Measurements from ENCODE around the gene CA10.

CA10 gene

GRCh38 chr17:51827140-51827539, 331.4 kb downstream of the CA10 start:
- no peak overlapping the region for H3K4me3 ChIP-seq (ENCODE audit: insufficient read depth, low read length, poor library complexity, severe bottlenecking)
- H3K36me3 ChIP-seq (ENCODE audit: low read length): no peaks in the 10 kb centered on the region
- H3K79me2 ChIP-seq (ENCODE audit: insufficient read depth, low read length): no peaks in the 10 kb centered on the region
- no peak overlapping the region for H3K9ac ChIP-seq (ENCODE audit: low read length)
- TF ChIP-seq EZH2phosphoT487 (conservative IDR thresholded peaks at IDR 0.05; ENCODE audit: low read length): no peak
- no peak for TF ChIP-seq CTCF (IDR thresholded peaks at IDR 0.05; ENCODE audit: insufficient read depth, low read length, poor library complexity, severe bottlenecking)
- no peaks in the 10 kb centered on the region for H4K20me1 ChIP-seq (ENCODE audit: low read depth, low read length)
- H3F3A ChIP-seq (ENCODE audit: insufficient read depth): no peaks in the 10 kb centered on the region
- H3K27me3 ChIP-seq (ENCODE audit: low read length): no peaks in the 10 kb centered on the region
- H3K4me2 ChIP-seq (ENCODE audit: low read depth, low read length, poor library complexity, severe bottlenecking): no peak overlapping the region
- no peak overlapping the region for H2AFZ ChIP-seq (ENCODE audit: low read depth, low read length, severe bottlenecking)
- no peak overlapping the region for H3K27ac ChIP-seq (ENCODE audit: low read depth, low read length)
- H3K9me3 ChIP-seq (ENCODE audit: insufficient read depth, low read length): no peaks in the 10 kb centered on the region
- H3K9me2 ChIP-seq (replicated peaks; ENCODE audit: insufficient read depth, low read length): no peaks in the 10 kb centered on the region

- Histone ChIP-seq H4K20me1 (ENCODE audit: low read depth, low read length) (no peaks in the 10 kb centered on the region), H3K27ac (ENCODE audit: low read depth, low read length) (no peak overlapping the region), H3K4me3 (ENCODE audit: insufficient read depth, low read length, poor library complexity, severe bottlenecking) (no peak overlapping the region), H3K79me2 (ENCODE audit: insufficient read depth, low read length) (no peaks in the 10 kb centered on the region), H3K9ac (ENCODE audit: low read length) (no peak overlapping the region), H3K36me3 (ENCODE audit: low read length) (no peaks in the 10 kb centered on the region), H3F3A (ENCODE audit: insufficient read depth) (no peaks in the 10 kb centered on the region), H3K27me3 (ENCODE audit: low read length) (no peaks in the 10 kb centered on the region), H3K9me2 (replicated peaks; ENCODE audit: insufficient read depth, low read length) (no peaks in the 10 kb centered on the region), H2AFZ (ENCODE audit: low read depth, low read length, severe bottlenecking) (no peak overlapping the region), H3K4me2 (ENCODE audit: low read depth, low read length, poor library complexity, severe bottlenecking) (no peak overlapping the region), H3K9me3 (ENCODE audit: insufficient read depth, low read length) (no peaks in the 10 kb centered on the region)
- no peak for TF ChIP-seq EZH2phosphoT487 (conservative IDR thresholded peaks at IDR 0.05; ENCODE audit: low read length)
- no peak for TF ChIP-seq CTCF (IDR thresholded peaks at IDR 0.05; ENCODE audit: insufficient read depth, low read length, poor library complexity, severe bottlenecking)
Observed at GRCh38 chr17:51820766-51821165, 337.7 kb downstream of the CA10 start.

GRCh38 chr17:51820252-51820651, 338.3 kb downstream of the CA10 start:
- TF ChIP-seq EZH2phosphoT487 (conservative IDR thresholded peaks at IDR 0.05; ENCODE audit: low read length): no peak
- no peak for TF ChIP-seq CTCF (IDR thresholded peaks at IDR 0.05; ENCODE audit: insufficient read depth, low read length, poor library complexity, severe bottlenecking)
- H3F3A ChIP-seq (ENCODE audit: insufficient read depth): no peaks in the 10 kb centered on the region
- no peaks in the 10 kb centered on the region for H3K36me3 ChIP-seq (ENCODE audit: low read length)
- H3K9me3 ChIP-seq (ENCODE audit: insufficient read depth, low read length): no peaks in the 10 kb centered on the region
- no peaks in the 10 kb centered on the region for H3K27me3 ChIP-seq (ENCODE audit: low read length)
- H3K9me2 ChIP-seq (replicated peaks; ENCODE audit: insufficient read depth, low read length): no peaks in the 10 kb centered on the region
- H3K27ac ChIP-seq (ENCODE audit: low read depth, low read length): no peak overlapping the region
- H2AFZ ChIP-seq (ENCODE audit: low read depth, low read length, severe bottlenecking): no peak overlapping the region
- H4K20me1 ChIP-seq (ENCODE audit: low read depth, low read length): no peaks in the 10 kb centered on the region
- H3K79me2 ChIP-seq (ENCODE audit: insufficient read depth, low read length): no peaks in the 10 kb centered on the region
- no peak overlapping the region for H3K4me3 ChIP-seq (ENCODE audit: insufficient read depth, low read length, poor library complexity, severe bottlenecking)
- no peak overlapping the region for H3K4me2 ChIP-seq (ENCODE audit: low read depth, low read length, poor library complexity, severe bottlenecking)
- no peak overlapping the region for H3K9ac ChIP-seq (ENCODE audit: low read length)

Data from SU-DHL-6 (cell line).